ENCODE measurements around the gene RAB3C.

DNA sequence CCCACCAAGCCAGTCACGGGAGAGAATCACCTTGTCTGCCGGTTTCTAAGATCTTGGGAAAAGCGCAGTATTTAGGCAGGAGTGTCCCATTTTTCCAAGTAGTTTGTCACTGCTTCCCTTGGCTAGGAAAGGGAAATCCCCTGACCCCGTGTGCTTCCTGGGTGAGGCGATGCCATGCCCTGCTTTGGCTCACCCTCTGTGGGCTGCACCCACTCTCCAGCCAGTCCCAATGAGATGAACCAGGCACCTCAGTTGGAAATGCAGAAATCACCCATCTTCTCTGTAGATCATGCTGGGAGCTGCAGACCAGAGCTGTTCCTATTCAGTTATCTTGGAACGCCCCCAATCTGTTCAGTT, 116.9 kb downstream of the RAB3C start:
- TF ChIP-seq RARB (CRISPR knock-in tag; IDR thresholded peaks at IDR 0.05), result no peak
- TF ChIP-seq, protein P1, sequence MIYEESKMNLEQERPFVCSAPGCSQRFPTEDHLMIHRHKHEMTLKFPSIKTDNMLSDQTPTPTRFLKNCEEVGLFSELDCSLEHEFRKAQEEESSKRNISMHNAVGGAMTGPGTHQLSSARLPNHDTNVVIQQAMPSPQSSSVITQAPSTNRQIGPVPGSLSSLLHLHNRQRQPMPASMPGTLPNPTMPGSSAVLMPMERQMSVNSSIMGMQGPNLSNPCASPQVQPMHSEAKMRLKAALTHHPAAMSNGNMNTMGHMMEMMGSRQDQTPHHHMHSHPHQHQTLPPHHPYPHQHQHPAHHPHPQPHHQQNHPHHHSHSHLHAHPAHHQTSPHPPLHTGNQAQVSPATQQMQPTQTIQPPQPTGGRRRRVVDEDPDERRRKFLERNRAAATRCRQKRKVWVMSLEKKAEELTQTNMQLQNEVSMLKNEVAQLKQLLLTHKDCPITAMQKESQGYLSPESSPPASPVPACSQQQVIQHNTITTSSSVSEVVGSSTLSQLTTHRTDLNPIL (CRISPR knock-in tag; IDR thresholded peaks at IDR 0.05; ENCODE audit: low read depth), result no peak
- no peak for TF ChIP-seq TCF4 (CRISPR knock-in tag; IDR thresholded peaks at IDR 0.05; ENCODE audit: borderline replicate concordance)
- TF ChIP-seq ZFP30 (CRISPR knock-in tag; IDR thresholded peaks at IDR 0.05), result no peak
- TF ChIP-seq, protein P2, sequence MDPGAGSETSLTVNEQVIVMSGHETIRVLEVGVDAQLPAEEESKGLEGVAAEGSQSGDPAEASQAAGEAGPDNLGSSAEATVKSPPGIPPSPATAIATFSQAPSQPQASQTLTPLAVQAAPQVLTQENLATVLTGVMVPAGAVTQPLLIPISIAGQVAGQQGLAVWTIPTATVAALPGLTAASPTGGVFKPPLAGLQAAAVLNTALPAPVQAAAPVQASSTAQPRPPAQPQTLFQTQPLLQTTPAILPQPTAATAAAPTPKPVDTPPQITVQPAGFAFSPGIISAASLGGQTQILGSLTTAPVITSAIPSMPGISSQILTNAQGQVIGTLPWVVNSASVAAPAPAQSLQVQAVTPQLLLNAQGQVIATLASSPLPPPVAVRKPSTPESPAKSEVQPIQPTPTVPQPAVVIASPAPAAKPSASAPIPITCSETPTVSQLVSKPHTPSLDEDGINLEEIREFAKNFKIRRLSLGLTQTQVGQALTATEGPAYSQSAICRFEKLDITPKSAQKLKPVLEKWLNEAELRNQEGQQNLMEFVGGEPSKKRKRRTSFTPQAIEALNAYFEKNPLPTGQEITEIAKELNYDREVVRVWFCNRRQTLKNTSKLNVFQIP (CRISPR knock-in tag; IDR thresholded peaks at IDR 0.05; ENCODE audit: borderline replicate concordance, low read depth), result no peak
- TF ChIP-seq TOX (CRISPR knock-in tag; IDR thresholded peaks at IDR 0.05; ENCODE audit: borderline replicate concordance), result no peak
- TF ChIP-seq BACH2 (CRISPR knock-in tag; IDR thresholded peaks at IDR 0.05; ENCODE audit: borderline replicate concordance), result no peak

Data from SK-N-SH treated with all-trans-retinoic acid at 6 μM for 48 hours (cell line).